Measurements from ENCODE around the gene AUTS2.

AUTS2 gene

DNA sequence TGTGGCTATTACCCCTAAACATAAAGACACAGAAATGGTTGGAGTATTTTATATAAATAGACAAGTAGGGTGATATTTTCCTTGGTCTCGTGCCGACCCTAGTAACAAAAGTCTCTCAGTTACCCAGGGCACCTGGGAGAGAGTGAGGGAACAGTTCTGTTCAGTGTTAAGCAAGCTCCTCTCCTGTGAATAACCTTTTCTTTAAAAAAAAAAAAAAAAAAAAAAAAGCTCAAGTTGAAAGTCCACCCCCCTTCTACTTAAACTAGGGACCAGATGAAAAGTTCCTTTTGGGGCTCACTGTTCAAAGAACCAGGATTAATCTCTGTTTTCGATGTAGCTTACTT is 896.7 kb downstream of the AUTS2 start:
- no peak for DNase-seq

- DNase-seq, result no peak
Observed at GRCh38 chr7:70497793-70498192, 899.5 kb downstream of the AUTS2 start.

GRCh38 chr7:70498232-70498992 is 900.1 kb downstream of the AUTS2 start:
- peak; percentile 40 for DNase-seq

GRCh38 chr7:70500261-70500660 is 902.0 kb downstream of the AUTS2 start:
- no peak for DNase-seq

GRCh38 chr7:70502117-70502863 is 904.0 kb downstream of the AUTS2 start:
- no peak for DNase-seq

- no peak for DNase-seq
Observed at GRCh38 chr7:70504254-70504653, 906.0 kb downstream of the AUTS2 start.

GRCh38 chr7:70505468-70505867 is 907.2 kb downstream of the AUTS2 start:
- DNase-seq, result no peak

DNA sequence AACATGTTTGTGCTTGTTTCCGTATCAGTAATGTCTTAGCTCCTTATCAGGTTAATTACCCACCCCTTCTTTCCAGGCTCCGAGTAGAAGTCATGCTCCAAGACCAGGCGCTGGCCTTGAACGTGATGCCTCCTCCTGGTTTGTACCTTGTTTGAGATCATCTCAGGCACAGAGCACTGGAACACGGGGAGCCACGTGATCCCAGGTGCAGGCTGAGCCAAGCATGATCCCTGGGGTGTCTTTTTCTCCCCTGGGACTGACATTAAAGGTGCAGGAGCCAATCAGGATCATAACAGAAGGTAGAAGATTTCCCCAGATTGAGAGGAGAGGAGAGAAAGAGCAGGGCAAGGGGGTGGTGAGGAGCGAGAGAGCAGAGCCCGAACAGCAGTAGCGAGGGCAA is 907.6 kb downstream of the AUTS2 start:
- no peak for DNase-seq

- DNase-seq, result no peak
Observed at GRCh38 chr7:70506434-70506833, 908.2 kb downstream of the AUTS2 start.

DNA sequence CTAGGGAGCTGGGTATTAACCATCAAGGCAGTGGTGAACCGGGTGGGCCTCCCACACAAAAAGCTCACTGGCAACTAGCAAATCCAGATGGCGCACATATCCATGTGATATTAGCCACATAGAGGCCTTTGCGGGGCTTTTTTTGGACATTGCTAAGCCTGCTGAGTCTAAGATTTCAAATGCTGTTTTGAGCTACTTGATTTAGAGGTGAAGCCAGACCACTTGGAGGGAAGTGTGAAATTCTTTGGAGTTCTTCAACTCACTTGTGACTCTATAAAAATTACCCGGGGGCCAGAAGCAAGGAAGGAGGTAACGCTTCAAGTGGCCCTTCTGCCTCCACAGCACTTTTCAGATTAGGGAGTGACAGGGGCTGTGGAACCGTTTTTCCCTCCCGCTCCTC is 913.9 kb downstream of the AUTS2 start:
- no peak for DNase-seq

DNA sequence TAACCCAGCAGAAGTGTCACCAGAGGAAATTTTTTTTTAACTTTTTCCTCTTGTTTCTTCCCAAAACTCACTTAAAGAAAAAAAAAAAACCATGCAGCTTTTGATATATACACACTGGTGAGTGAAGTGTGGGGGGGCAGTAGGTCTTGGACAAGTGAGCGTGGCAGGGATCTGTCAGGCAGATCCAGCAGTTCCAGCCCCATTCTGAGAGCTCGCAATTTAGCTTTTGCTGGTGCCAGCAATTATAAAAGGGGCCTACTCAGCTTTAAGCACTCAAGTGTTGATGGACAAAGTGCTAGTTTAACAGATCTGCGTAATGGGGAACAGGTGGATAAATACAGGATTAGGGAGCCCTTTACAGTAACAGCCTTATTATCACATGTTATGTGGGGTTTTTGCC is 914.5 kb downstream of the AUTS2 start:
- DNase-seq, result no peak

- no peak for DNase-seq
Observed at GRCh38 chr7:70520611-70521010, 922.3 kb downstream of the AUTS2 start.

- no peak for DNase-seq
Observed at GRCh38 chr7:70523249-70523988, 925.1 kb downstream of the AUTS2 start.

DNA sequence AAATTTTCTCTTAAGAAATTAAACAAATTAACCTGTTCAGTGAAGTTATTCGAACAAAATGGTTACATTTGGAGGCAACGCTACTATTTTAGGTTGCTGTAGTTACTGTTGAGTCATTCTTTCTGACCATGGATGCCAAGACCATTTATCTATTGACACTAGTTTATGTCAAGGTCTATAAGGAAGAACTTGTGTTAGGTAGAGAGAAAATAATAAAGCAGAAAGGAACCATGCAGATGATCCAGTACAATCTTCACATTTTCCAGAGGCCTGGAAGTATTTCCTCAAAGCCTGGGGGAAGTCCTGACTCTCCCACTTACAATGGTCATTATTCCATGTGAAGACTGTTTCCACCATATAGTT is 925.7 kb downstream of the AUTS2 start:
- DNase-seq, result no peak

- DNase-seq, result no peak
Observed at GRCh38 chr7:70525991-70526390, 927.7 kb downstream of the AUTS2 start.

- DNase-seq, result no peak
Observed at GRCh38 chr7:70527520-70528115, 929.3 kb downstream of the AUTS2 start.

DNA sequence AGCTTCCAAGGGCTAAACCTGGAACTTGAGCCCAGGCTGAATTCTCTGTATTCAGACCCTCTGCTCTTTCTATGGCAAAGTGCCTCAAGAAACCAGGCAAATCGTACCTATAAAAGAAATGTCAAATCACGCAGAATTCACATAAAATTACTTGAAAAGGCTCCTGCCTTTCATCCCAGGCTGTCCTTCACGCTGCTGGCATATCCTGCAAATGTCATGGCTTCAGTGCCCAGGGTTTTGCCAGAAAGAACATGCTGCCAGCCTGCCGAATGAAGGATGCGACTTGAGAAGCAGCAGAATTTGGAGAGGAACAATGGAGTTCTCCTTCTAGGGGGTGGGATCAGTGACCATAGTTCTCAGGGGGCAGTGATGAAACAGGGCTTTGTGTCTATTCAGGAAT is 931.2 kb downstream of the AUTS2 start:
- no peak for DNase-seq

- peak; percentile 33 for DNase-seq
Observed at GRCh38 chr7:70529914-70530585, 931.8 kb downstream of the AUTS2 start.

GRCh38 chr7:70533614-70534013 is 935.3 kb downstream of the AUTS2 start:
- DNase-seq, result no peak

DNA sequence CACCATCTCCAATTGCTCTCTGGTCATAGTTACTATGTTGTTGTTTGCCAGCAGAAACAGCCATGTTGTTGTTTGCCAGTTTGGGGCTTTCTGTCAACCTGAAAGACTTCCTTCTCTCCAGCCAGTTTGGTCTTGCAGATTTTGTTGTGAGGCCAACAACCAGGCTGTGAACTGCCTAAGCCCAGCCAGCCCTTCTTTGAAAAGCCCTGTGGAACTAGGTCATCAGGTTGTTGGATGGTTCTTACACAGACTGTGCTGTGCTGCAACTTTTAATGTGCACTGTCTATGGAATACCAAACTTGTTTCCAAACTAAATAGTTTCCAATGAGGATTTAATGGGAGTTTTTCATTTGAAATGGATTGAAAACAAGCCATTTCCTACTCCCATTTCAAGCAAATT is 940.9 kb downstream of the AUTS2 start:
- DNase-seq, result no peak

DNA sequence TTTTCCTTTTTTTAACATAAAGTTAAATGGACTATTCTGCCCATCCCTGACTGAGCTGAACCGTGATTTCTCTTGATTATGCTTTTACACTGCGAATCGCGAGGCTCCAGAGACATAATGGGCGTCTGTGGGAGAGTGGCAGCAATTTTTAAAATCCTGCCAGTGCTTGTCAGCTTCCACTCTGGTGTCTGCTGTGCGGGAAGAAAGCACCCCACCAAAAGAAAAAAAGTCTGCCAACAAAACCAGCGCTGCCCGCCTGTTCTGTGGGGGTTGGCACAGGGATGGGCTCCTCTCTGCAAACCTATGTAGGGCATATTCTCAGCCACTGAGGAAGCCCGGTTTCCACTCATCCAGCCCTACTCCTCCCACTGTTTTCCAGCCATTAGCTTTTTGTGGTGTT is 941.3 kb downstream of the AUTS2 start:
- DNase-seq, result no peak

GRCh38 chr7:70540641-70541040 is 942.4 kb downstream of the AUTS2 start:
- no peak for DNase-seq

- no peak for DNase-seq
Observed at GRCh38 chr7:70542750-70543376, 944.6 kb downstream of the AUTS2 start.
